Brain microvascular endothelial cell (primary cell): Measurements from ENCODE around the gene NSUN3.

Source experiments
- DNase-seq: peaks from one replicate; pipeline ENCODE4 v3.0.0-alpha.2; 2020
- H3K27ac ChIP-seq: fragments of 250-450 bp; sonication (Bioruptor Pico); 2 replicates; pipeline ENCODE4 v1.5.1; 2020; ENCODE audit warnings: mild to moderate bottlenecking, moderate library complexity
- H3K27me3 ChIP-seq: fragments of 250-450 bp; sonication (Bioruptor Pico); replicated peaks from 2 replicates; pipeline ENCODE4 v1.5.1; 2020; ENCODE audit warnings: mild to moderate bottlenecking
- H3K36me3 ChIP-seq: fragments of 250-450 bp; sonication (Bioruptor Pico); replicated peaks from 2 replicates; pipeline ENCODE4 v1.5.1; 2020; ENCODE audit warnings: mild to moderate bottlenecking
- H3K4me3 ChIP-seq: 2 replicates; pipeline ENCODE4 v1.5.1; 2011; ENCODE audit warnings: low read depth, mild to moderate bottlenecking, control low read depth, low read length, moderate library complexity
- CTCF ChIP-seq: IDR thresholded peaks from 2 replicates; pipeline ENCODE4 v1.5.1; 2011; ENCODE audit warnings: low read depth, mild to moderate bottlenecking, moderate library complexity, low read length, control low read depth, inconsistent platforms; ENCODE audit errors: missing control alignments
- in situ Hi-C: cut with HindIII; loops from 2 replicates; pipeline ENCODE4 v1.10.0; 2017; ENCODE audit warnings: low sequenced_read_pairs, low pct_ligation_motif_present

The NSUN3 gene

GRCh38 chr3:94065819-94066480 is 3.1 kb downstream of the NSUN3 start:
- Histone ChIP-seq H3K4me3 (no peak overlapping the region), H3K36me3 (no peaks in the 10 kb centered on the region), H3K27ac (no peak overlapping the region), H3K27me3 (no peaks in the 10 kb centered on the region)
- in situ Hi-C loops, result no loop called here
- no peak for TF ChIP-seq CTCF
- DNase-seq, result no peak

DNA sequence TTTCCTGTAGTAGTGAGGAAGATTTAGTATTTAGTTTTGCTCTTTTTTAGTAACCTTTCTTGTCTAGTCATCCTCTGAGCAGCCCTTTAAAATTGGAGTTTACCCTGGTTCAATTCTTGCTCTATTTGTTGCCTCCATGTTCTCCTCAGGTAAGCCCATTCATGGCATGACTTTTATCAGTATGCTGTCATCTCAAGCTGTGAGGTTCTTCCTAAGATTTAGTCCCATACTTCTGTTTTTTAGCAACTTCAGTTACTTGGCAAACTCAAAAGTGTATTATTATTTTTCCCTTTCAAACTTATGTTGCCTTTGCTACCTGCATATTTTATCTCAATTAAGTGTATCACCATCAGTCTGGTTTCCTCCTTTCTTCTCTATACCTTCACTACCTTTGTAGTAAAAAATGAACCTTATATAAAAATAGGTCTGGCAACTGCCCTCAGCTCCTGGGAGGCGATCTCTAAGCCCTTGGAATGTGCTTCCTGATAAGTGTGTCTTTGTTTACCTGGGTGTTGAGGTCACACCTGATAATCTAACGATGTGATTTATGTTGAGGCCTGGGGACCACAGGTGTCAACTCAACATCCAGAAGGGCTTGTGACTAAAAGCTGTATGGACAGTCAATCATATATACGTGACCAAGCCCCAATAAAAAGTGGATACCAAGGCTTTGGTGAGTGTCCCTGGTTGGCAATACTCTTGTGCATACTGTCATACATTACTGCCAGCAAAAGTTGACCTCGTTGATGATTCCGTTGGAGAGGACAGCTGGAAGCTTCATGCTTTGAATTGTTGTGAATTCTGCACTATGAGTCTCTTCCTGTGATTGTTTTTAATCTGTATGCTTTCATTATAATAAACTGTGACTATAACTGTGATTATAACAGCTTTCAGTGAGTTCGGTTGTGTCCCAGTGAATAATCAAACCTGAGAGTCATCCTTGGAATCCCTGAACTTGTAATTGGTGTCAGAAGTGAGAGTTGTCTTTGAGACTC is 3.9 kb downstream of the NSUN3 start:
- H3K4me3 ChIP-seq, result no peak overlapping the region
- no peak for DNase-seq
- in situ Hi-C loops, result no loop called here

GRCh38 chr3:94069194-94069813 is 6.4 kb downstream of the NSUN3 start:
- H3K27me3 ChIP-seq, result no peaks in the 10 kb centered on the region
- peak; percentile 22 for TF ChIP-seq CTCF
- H3K27ac ChIP-seq, result no peak overlapping the region
- in situ Hi-C loops, result no loop called here
- H3K4me3 ChIP-seq, result no peak overlapping the region
- DNase-seq, result no peak
- no peaks in the 10 kb centered on the region for H3K36me3 ChIP-seq

More for the DNA sequence above, 3.9 kb downstream of the NSUN3 start:
- Histone ChIP-seq H3K27ac (no peak overlapping the region), H3K27me3 (no peaks in the 10 kb centered on the region), H3K36me3 (no peaks in the 10 kb centered on the region)
- no peak for TF ChIP-seq CTCF

DNA sequence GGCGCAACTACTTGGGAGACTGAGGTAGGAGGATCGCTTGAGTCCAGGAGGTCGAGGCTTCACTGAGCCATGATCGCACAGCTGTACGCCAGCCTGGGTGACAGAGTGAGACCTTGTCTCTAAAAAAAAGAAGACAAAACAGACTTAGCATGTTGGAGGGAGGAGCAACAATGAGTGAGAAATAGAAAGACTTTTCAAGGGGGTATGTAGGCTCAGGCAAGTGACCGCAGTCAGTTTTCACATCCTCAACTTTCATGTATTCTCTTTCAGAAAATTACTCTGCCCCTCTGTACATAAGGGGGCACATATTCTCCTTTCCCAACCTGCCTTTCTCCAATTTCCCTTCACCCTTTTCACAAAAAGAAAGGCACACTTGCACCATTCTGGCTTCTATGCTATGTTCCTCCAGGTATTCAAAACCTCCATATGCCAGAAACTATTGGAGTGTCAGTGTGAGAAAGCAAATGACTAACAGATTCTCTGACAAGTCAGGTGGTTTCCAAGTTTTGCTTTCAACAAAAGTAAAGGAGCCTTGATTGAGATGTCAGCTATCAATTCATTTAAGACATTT is 7.6 kb downstream of the NSUN3 start:
- in situ Hi-C loops, result no loop called here
- TF ChIP-seq CTCF, result no peak
- Histone ChIP-seq H3K27ac (no peak overlapping the region), H3K4me3 (no peak overlapping the region), H3K27me3 (no peaks in the 10 kb centered on the region), H3K36me3 (no peaks in the 10 kb centered on the region)
- DNase-seq, result no peak

- H3K36me3 ChIP-seq, result no peaks in the 10 kb centered on the region
- H3K27ac ChIP-seq, result no peak overlapping the region
- H3K27me3 ChIP-seq, result no peaks in the 10 kb centered on the region
- TF ChIP-seq CTCF, result no peak
- in situ Hi-C loops, result no loop called here
- no peak overlapping the region for H3K4me3 ChIP-seq
- no peak for DNase-seq
These were observed 8.9 kb downstream of the NSUN3 start for GRCh38 chr3:94071713-94072284.
